ENCODE results near the gene RALGAPA1.

GRCh38 chr14:35776823-35777222, 32.3 kb downstream of the RALGAPA1 start:
- TF ChIP-seq ELF4 (IDR thresholded peaks at IDR 0.05), result no peak
- no peak for TF ChIP-seq TARDBP (IDR thresholded peaks at IDR 0.05)
- no peak for TF ChIP-seq BHLHE40 (IDR thresholded peaks at IDR 0.05; ENCODE audit: borderline replicate concordance)
- TF ChIP-seq ARNT (IDR thresholded peaks at IDR 0.05), result no peak
- TF ChIP-seq SP1 (IDR thresholded peaks at IDR 0.05), result no peak
- no peak for TF ChIP-seq FOXM1 (IDR thresholded peaks at IDR 0.05; ENCODE audit: borderline replicate concordance)
- TF ChIP-seq, protein P1, sequence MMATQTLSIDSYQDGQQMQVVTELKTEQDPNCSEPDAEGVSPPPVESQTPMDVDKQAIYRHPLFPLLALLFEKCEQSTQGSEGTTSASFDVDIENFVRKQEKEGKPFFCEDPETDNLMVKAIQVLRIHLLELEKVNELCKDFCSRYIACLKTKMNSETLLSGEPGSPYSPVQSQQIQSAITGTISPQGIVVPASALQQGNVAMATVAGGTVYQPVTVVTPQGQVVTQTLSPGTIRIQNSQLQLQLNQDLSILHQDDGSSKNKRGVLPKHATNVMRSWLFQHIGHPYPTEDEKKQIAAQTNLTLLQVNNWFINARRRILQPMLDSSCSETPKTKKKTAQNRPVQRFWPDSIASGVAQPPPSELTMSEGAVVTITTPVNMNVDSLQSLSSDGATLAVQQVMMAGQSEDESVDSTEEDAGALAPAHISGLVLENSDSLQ (IDR thresholded peaks at IDR 0.05), result no peak
- no peak for TF ChIP-seq FOXA1 (IDR thresholded peaks at IDR 0.05)
- TF ChIP-seq FOXK2 (IDR thresholded peaks at IDR 0.05), result no peak
- TF ChIP-seq HDGF (IDR thresholded peaks at IDR 0.05; ENCODE audit: borderline replicate concordance), result no peak

Data from HEK293T (cell line).